RWPE2 (cell line): Measurements from ENCODE around the gene DDX25.

Source experiments
- ATAC-seq: fragments of 200-7000 bp; cut with Tn5 transposase; 3 replicates; pipeline ENCODE4 v1.9.1; 2021; ENCODE audit warnings: low read depth
- DNase-seq: peaks from one replicate; pipeline ENCODE4 v3.0.0-alpha.2; 2020; ENCODE audit warnings: low spot score
- H3K27ac ChIP-seq: fragments of 450-650 bp; 2 replicates; pipeline ENCODE4 v1.5.1; 2017; ENCODE audit warnings: mild to moderate bottlenecking; ENCODE audit not compliant: poor library complexity, severe bottlenecking
- H3K27me3 ChIP-seq: fragments of 250-450 bp; sonication (Bioruptor Pico); 2 replicates; pipeline ENCODE4 v1.5.1; 2021; ENCODE audit warnings: mild to moderate bottlenecking, moderate library complexity; ENCODE audit not compliant: insufficient read depth, poor library complexity, severe bottlenecking
- H3K36me3 ChIP-seq: fragments of 250-450 bp; sonication (Bioruptor Pico); 2 replicates; pipeline ENCODE4 v1.5.1; 2020; ENCODE audit warnings: low read depth, mild to moderate bottlenecking, moderate library complexity
- H3K4me1 ChIP-seq: fragments of 250-450 bp; sonication (Bioruptor Pico); 2 replicates; pipeline ENCODE4 v1.5.1; 2021; ENCODE audit warnings: mild to moderate bottlenecking, moderate library complexity; ENCODE audit not compliant: insufficient read depth, poor library complexity, severe bottlenecking
- H3K4me3 ChIP-seq: fragments of 250-450 bp; sonication (Bioruptor Pico); 2 replicates; pipeline ENCODE4 v1.5.1; 2021; ENCODE audit warnings: mild to moderate bottlenecking, moderate library complexity; ENCODE audit not compliant: severe bottlenecking
- H3K9me3 ChIP-seq: fragments of 250-450 bp; sonication (Bioruptor Pico); 2 replicates; pipeline ENCODE4 v1.5.1; 2021; ENCODE audit warnings: mild to moderate bottlenecking, moderate library complexity; ENCODE audit not compliant: severe bottlenecking
- TF ChIP-seq, protein P1 (sequence below): fragments of 450-650 bp; IDR thresholded peaks from one replicate; pipeline ENCODE4 v1.5.1; 2017; ENCODE audit warnings: mild to moderate bottlenecking, moderate library complexity; ENCODE audit not compliant: poor library complexity, severe bottlenecking

DDX25 gene

DNA sequence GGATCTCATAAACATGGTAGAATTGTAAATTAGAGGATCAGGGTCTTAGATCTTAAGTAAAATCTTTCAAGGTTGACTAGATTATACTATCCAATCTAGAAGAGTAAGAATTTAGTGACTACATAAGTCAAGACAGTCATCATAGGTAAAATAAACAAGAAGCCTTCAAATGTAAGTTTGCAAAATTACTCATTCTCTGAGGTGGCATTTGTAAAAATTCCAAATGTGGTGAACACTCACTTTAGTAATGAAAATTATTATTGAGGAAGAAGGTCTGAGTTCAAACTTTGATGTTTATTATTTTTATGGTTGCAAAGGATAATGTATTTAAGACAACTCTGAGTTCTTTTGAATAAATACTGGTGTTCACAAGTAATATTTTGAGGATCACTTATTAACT is 12.2 kb upstream of the DDX25 start:
- Histone ChIP-seq H3K9me3 (no peaks in the 10 kb centered on the region), H3K36me3 (peaks cover 56% of the 10 kb centered on the region), H3K27me3 (no peaks in the 10 kb centered on the region), H3K4me3 (no peak overlapping the region), H3K27ac (no peak overlapping the region), H3K4me1 (peaks cover 29% of the 10 kb centered on the region)
- DNase-seq: no peak
- TF ChIP-seq, protein P1, sequence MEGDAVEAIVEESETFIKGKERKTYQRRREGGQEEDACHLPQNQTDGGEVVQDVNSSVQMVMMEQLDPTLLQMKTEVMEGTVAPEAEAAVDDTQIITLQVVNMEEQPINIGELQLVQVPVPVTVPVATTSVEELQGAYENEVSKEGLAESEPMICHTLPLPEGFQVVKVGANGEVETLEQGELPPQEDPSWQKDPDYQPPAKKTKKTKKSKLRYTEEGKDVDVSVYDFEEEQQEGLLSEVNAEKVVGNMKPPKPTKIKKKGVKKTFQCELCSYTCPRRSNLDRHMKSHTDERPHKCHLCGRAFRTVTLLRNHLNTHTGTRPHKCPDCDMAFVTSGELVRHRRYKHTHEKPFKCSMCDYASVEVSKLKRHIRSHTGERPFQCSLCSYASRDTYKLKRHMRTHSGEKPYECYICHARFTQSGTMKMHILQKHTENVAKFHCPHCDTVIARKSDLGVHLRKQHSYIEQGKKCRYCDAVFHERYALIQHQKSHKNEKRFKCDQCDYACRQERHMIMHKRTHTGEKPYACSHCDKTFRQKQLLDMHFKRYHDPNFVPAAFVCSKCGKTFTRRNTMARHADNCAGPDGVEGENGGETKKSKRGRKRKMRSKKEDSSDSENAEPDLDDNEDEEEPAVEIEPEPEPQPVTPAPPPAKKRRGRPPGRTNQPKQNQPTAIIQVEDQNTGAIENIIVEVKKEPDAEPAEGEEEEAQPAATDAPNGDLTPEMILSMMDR: no peak
- ATAC-seq: no peak

DNA sequence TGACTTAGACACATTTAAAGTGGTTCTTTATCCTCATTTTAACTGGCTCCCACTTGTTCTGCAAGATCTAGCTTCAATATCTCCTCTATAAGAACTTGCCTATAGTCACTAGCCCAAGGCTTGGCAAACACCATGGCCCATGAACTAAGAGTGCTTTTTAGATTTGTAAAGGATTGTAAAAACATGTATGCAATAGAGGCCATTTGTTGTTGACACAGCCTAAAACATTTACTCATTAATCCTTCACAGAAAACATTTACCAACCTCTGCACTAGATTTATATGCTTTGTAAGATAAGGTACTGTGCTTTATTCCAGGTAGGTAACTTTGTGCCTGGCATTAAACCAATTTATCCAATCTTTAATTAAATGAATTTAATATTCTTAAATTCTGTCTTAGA is 11.3 kb upstream of the DDX25 start:
- ATAC-seq (no peak), DNase-seq (no peak)
- TF ChIP-seq, protein P1: no peak
- Histone ChIP-seq H3K9me3 (no peaks in the 10 kb centered on the region), H3K27ac (no peak overlapping the region), H3K36me3 (peaks cover 56% of the 10 kb centered on the region), H3K27me3 (no peaks in the 10 kb centered on the region), H3K4me3 (no peak overlapping the region), H3K4me1 (peaks cover 29% of the 10 kb centered on the region)

DNA sequence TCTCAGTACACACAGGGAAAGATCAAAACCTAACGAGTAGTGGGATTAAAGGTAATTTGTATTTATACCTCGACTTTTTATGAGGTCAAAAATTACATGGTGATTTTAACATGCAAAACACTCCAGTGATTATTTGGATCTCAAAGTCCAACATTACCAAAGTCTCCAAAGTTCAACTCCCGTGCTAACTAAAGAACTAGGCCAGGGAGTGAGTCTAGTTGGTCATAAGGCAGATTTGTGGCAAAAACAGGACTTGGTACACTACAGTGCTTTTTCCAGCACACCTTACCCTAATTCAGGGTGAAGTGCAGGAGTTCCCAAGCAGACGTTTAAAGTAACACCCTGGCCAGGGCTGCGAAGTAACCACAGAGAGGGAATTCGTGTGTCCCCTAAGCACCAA is 2.4 kb upstream of the DDX25 start:
- no peak for DNase-seq
- peaks cover 20% of the 10 kb centered on the region for H3K36me3 ChIP-seq
- H3K9me3 ChIP-seq: no peaks in the 10 kb centered on the region
- ATAC-seq: no peak
- no peak overlapping the region for H3K27ac ChIP-seq
- TF ChIP-seq, protein P1: no peak
- no peak overlapping the region for H3K4me3 ChIP-seq
- no peaks in the 10 kb centered on the region for H3K4me1 ChIP-seq
- H3K27me3 ChIP-seq: peaks cover 25% of the 10 kb centered on the region

DNA sequence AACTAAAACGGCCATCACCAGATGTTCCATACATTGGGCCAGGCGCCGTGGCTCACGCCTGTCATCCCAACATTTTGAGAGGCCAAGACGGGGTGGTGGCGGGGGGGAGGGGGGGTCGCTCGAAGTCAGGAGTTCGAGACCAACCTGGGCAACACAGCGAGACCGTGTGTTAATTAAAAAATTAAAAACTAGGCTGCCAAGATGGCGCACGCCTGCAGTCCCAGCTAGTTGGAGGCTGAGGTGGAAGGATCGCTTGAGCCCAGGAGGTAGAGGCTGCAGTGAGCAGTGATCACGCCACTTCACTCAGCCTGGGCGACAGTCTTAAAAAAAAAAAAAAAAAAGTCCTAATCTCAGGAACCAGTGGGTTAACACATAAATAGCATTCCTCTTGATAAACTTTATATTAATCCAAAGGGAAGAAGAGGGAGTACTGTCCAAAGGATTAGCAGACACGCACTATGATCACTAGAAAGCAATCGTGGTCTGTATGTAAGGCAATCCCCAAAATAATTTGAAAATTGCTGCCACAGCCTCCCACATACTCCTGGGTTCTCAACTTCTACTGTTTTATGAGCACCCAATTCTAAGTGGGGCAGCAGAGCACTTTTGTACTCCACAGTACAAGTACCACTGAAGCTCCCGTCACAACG is 1.9 kb upstream of the DDX25 start:
- Histone ChIP-seq H3K36me3 (peaks cover 20% of the 10 kb centered on the region), H3K4me1 (no peaks in the 10 kb centered on the region), H3K27me3 (peaks cover 25% of the 10 kb centered on the region), H3K4me3 (peak overlapping the region; percentile 56), H3K9me3 (no peaks in the 10 kb centered on the region), H3K27ac (peak overlapping the region; percentile 11)
- DNase-seq (no peak), ATAC-seq (peak; percentile 41)
- TF ChIP-seq, protein P1: no peak

DNA sequence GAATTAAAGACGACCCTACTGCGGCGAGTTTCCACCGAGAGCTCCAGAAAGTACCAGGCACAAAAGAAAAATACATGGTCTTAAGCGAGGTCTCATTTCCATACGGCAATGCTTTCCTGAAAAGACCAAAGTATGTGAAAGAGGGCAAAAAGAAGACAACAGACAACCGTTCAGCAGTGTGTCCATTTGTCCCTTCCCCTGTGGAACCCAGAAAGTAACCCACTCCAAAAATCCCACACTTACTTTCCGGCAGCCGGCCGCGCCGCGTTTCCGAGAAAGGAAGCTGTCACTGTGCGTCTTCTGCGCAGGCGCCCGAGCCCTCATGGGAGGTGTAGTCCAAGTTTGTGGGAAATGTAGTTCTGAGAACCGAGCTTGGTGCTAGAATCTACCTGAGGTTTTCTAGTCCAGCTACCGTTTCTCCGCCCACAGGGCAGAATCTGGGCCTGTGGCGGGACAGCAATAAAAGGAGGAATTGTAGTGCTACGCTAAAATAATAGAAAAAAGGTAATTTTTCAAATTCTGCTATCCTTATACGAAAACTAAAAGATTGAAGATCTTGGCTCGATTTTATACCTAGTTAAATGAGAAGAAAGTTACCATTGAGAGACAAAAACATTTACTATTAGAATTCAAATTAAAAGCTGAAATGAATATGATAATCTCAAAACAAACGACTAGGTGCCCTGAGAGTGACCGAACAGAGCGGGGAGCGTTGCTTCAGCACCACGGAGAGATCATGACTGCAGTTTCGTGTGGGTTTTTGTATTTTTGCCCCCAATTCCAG is 1.2 kb upstream of the DDX25 start, which contains the start of gene PUS3:
TSS of gene PUS3 (minus strand) at position 280 of the 784 bp plus-strand sequence. CDS start 6,922 bp downstream, outside the sequence.
- Histone ChIP-seq H3K4me3 (peak within 1 kb of the TSS; percentile 56), H3K9me3 (no peaks in the 10 kb centered on the region), H3K36me3 (peaks cover 20% of the 10 kb centered on the region), H3K27ac (peak within 1 kb of the TSS; percentile 11), H3K27me3 (peaks cover 25% of the 10 kb centered on the region), H3K4me1 (no peaks in the 10 kb centered on the region)
- TF ChIP-seq, protein P1: no peak
- peak; percentile 93 for ATAC-seq
- peak; percentile 87 for DNase-seq
